ENCODE measurements around the gene SLC1A4.
"Not testable (repeated sequence)": the region's sequence is repeated elsewhere in the genome, so short reads cannot be mapped to it uniquely, and the experiment has no call there.

The SLC1A4 gene

GRCh38 chr2:64989126-64989981, at the start of gene SLC1A4:
Gene SLC1A4 (plus strand): TSS chr2:64989399. CDS start chr2:64989644, 245 bp downstream.
- peak; percentile 85 for DNase-seq

GRCh38 chr2:64941143-64941542, 48.1 kb upstream of the SLC1A4 start:
- DNase-seq, result no peak

DNA sequence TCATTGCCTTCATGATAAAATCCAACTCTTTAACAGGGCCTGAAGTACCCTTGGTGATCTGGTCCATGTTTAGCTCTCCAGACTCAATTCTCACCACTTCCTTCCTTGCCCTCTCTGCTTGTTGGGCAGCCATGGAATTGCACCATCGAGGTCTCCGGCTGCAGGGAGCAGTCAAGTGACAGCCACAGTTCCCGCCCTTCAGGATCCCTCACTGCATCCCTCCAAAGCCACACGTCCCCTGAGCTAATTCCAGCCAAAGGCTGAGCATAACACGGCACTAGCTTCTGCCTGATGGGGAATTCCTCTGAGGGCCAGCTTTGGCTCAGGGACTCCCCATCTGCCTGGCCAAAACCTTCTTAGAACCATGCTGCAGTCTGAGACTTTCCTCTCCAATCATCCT, 47.4 kb upstream of the SLC1A4 start:
- no peak for DNase-seq

- DNase-seq, result no peak
These were observed 46.5 kb upstream of the SLC1A4 start for GRCh38 chr2:64942693-64943092.

GRCh38 chr2:64943387-64944150, 45.6 kb upstream of the SLC1A4 start:
- DNase-seq, result no peak

DNA sequence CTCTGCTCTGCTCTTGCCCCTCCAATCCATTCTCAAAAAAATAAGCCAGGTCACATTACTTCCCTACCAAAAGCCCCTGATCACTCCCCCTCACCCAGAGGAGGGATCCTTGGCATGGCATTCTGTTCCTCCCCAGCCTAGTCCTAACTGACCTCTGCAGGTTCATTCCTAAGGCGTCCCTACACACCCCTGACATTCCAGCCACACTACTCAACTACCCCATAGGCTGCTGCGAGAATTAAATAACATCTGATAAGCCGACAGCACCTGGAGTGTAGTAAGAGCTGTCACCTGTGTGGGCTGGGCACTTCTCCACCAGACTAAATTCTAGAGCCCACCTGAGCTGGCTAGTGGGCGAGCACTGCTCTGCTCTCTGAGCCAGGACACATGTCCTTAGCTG, 44.7 kb upstream of the SLC1A4 start:
- no peak for DNase-seq

DNA sequence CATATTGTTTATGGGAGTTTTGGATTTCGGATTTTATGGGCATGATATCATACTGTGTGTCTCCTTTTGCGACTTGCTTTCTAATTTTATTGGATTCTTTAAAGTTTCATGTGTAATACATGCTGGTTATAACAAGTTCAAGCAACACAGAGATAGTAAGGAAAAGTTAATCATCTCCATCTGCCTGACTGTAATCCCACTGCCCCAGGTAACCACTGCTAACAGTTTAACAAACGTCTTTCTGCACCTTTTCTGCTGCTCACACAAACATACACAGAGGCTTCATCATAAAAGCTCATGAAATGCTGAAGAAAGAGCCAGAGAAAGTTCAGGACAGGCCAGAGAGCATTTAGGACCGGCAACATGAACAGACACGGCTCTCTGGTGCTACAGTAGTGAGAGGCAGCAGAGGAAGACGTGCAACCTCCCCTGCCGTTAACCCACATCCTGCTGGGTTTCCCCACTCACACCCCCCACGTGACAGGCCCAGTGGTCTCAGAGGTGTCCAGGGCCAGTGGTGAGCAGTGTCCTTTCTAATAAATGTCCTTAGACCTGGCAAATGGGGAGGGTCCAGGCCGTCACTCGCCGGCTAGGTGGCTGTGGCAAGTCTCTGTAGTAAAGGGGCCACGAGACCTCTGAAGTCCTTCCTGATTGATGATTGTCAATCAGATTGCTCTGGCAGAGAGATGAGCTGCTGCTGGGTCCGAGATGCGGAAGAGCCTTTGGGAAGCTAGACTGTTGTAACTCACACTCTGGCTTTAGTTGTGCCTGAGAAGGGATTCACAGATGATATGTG, 43.0 kb upstream of the SLC1A4 start:
- peak; percentile 50 for DNase-seq

DNA sequence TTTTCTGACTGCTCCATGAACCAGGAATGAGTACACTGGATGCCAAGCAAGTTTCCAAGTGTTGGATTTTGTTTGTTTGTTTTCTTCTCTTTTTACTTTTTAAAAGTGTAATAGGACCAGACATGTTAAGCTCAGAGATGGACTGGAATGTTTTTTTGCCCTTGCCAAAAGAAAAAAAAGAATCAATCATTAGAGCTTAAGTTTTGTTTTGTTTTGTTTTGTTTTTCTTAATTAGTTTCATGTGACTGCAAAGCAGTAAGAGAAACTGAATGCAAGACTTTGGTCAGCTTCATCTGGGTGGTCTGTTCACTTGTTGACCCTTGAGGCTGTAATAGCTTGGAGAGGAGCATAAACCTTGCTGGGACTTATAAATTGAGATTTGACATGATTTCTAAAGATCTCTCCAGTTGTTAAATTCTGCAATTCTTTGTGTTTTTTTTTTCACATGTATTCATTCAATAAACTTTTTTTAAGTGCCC, 42.4 kb upstream of the SLC1A4 start:
- DNase-seq, result no peak

GRCh38 chr2:64947885-64948284, 41.3 kb upstream of the SLC1A4 start:
- no peak for DNase-seq

- no peak for DNase-seq
These were observed 38.7 kb upstream of the SLC1A4 start for GRCh38 chr2:64950226-64951160.

DNA sequence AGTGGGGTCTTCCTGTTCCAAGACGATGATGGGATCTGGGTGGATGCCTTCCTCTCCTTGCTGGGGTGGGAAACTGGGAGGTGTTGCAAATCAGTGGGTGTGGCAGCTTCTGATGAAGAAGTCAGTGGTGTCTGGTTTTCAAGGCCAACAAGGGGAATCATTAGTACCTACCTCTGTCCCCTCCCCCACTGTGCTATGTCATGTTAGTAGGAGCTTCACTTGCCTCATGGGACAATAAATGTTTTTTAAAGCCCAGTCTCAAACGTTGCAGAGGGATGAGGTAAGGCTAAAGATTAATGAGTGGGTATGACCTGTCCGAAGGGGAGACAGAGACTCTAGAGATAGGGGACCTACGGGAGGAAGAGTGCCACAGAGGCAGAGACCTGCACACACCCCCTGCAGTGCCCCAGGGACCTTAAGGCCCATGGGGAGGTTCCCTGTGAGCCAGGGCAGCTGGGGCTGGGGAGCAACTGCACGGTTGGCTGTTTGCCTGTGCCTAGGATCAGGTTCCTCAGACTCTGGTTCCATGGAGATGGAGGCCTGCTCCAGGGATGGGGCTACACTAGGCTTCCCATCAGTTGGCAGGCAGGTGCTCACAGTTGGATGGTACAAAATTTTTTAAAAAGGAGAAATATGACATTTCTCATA, 37.8 kb upstream of the SLC1A4 start:
- no peak for DNase-seq

- DNase-seq, result no peak
These were observed 37.1 kb upstream of the SLC1A4 start for GRCh38 chr2:64952096-64952495.

DNA sequence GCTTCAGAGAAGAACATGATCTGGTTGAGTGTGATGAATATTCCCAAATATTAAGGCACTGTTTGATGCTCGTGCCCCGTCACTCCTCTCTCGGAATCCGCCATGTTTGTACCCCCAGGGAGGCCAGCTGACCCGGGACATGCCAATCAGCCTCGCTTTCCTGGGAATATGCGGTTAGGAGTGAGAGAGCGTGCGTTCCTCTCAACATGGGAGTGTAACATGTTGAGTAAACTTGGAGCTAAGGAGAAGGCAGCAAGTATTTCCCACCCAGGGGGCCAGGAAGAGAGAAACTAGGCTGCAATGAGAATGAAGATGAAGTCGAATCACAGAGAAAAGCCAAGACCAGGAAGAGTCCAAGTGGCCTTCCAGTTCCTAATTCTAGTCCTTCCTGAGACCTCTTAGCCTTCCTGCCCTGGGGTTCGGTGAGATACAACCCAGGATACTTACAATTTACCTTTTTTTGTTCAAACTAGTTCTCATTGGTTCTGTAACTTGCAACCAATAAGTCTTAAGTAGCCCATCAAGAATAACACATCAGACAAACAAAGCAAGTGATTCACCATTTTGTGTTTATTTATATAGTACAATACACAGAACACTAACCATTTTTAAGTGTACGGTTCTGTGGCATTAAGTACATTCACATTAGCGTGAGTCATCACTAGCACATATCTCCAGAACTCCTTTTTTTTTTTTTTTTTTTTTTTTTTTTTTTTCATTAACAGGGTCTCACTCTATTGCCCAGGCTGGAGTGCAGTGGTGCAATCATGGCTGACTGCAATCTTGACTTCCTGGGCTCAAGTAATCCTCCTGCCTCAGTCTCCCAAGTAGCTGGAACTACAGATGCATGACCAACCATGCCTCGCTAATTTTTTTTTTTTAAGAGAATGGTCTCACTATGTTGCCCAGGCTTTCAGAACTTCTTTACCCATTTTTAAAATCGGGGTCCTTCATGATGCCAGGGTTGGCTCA, 36.4 kb upstream of the SLC1A4 start:
- DNase-seq, result no peak

GRCh38 chr2:64955467-64955866, 33.7 kb upstream of the SLC1A4 start:
- no peak for DNase-seq

DNA sequence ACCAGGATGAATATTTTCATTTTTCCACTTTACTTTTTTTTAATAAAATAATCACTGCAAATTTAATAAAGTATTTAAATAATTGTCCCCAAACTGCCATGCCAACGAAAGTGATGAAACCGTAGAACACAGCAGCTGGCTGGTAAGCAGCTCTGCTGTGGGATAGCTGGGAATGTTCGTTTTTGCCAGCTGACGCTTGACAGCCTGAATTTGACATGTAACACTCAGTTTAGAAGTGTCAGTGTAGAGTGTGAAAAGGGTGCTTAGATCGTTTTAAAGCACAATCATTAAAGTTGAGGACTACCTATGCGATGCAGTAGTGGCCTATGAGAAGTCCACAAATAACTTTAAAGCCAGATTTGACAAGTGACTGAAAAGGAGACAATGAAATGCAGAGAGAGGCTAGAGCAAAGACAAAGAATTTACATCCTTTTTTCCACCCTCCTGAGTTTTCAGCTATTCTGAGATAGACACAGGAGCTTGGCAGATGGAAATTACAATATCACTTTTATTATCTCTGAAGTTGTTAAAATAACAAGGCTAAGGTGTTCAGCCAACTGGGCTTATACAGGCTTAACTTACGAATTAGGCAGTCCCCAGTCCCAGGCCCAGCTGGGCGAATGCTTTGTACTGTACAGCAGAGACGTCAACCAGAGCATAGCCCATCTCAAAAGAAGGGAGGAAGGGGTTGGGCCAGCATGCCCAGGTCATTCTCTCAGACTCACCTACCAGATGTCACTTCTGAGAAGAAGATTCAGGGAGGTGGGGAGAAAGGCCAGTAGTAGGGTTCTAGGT, 31.9 kb upstream of the SLC1A4 start:
- DNase-seq, result no peak

DNA sequence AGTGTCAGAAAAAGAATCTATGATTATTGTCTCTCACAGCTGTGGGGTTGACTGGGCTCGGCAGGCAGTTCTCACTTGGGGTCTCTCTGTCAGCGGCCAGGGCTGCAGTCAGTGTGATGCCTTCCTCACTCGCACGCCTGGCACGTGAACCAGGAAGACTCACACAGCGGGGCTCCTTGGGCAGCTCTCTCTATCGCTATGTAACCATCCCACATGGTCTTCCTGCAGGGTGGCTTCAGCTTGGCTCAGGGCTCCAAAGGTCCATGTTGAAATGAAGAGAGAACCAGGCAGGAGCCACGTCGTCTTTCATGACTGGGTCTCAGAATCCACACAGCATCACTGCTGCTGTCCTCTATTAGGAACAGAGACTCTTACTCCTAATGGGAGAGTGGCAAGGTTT, 30.6 kb upstream of the SLC1A4 start:
- no peak for DNase-seq

GRCh38 chr2:64960819-64961218, 28.4 kb upstream of the SLC1A4 start:
- DNase-seq, result no peak

GRCh38 chr2:64963138-64963537, 26.1 kb upstream of the SLC1A4 start:
- DNase-seq, result not testable (repeated sequence)

GRCh38 chr2:64963719-64964118, 25.5 kb upstream of the SLC1A4 start:
- no peak for DNase-seq

Data from stimulated activated CD4-positive, alpha-beta T cell treated with anti-CD3 and anti-CD28 coated beads, Interleukin-4, amount 100 ng/mL, for 1 hour (primary cell).